ENCODE data around the gene ARL14EPL. TPM values are rescaled to one million over a fixed set of nuclear protein-coding genes. Genes with fewer than 3 reads are reported as not detected.

The ARL14EPL gene
- total RNA-seq, 4 donors from 2014 or later: not detected

DNA sequence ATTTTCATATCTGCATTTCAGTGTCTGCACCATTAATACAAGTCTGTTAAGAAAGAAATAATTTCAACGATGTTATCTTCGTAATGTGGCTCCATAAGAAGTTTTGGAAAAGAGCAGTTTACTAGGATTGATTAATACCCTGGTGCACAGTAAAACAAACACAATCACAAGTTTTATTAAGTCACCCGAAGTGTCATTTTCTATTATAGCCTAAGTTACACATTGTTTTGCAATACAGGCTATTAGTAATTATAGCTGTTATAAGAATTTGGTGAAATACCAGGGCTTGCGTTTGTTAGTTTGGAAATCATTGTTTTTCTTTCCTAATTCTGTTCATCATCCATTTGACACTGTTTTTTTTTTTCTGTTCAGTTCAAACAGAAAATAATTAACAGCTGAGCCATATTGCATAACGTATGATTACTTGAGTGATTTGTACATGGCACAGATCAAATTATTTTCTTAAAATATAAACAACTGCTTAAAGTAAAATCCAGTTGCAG is 39.4 kb upstream of the ARL14EPL start:
- WGBS, 2 donors (ENCODE audit: low coverage in 1 of 2): 49 to 67% methylated on average over 5 of the region's 5 CpGs
- intact Hi-C loops (cut with DNase I; ENCODE audit: low total_unique reads) (no loop called here), in situ Hi-C loops (cut with MboI; ENCODE audit: low pct_ligation_motif_present in 1 of 4, low pct_unique_long_range_greater_than_20kb in 1 of 4, low sequenced_read_pairs in 3 of 4) (no loop called here)
- Histone ChIP-seq H3K27me3 (no peaks in the 10 kb centered on the region), H3K4me1 (no peaks in the 10 kb centered on the region), H3K4me3 (no peak overlapping the region), H3K9me3 (no peaks in the 10 kb centered on the region), H3K27ac (no peak overlapping the region), H3K36me3 (no peaks in the 10 kb centered on the region)
- TF ChIP-seq POLR2AphosphoS5 (IDR thresholded peaks at IDR 0.05) (peak in 1 of 3 donors; percentile 12), EP300 (IDR thresholded peaks at IDR 0.05; ENCODE audit: low read depth) (no peak)
- DNase-seq: no peak

- Histone ChIP-seq H3K27me3 (no peaks in the 10 kb centered on the region), H3K9me3 (no peaks in the 10 kb centered on the region), H3K4me3 (no peak overlapping the region), H3K27ac (no peak overlapping the region), H3K36me3 (no peaks in the 10 kb centered on the region), H3K4me1 (no peaks in the 10 kb centered on the region)
- intact Hi-C loops (cut with DNase I; ENCODE audit: low total_unique reads): no loop called here
- TF ChIP-seq CTCF (IDR thresholded peaks at IDR 0.05) (no peak), EP300 (IDR thresholded peaks at IDR 0.05; ENCODE audit: low read depth) (no peak), POLR2A (IDR thresholded peaks at IDR 0.05) (no peak), POLR2AphosphoS5 (IDR thresholded peaks at IDR 0.05) (no peak)
- in situ Hi-C loops (cut with MboI; ENCODE audit: low pct_ligation_motif_present in 1 of 4, low pct_unique_long_range_greater_than_20kb in 1 of 4, low sequenced_read_pairs in 3 of 4): no loop called here
- WGBS, 2 donors (ENCODE audit: low coverage in 1 of 2): 79 to 82% methylated on average over 5 to 6 of the region's 6 CpGs
- no peak for DNase-seq
Observed at GRCh38 chr5:115995351-115995750, 36.9 kb upstream of the ARL14EPL start.

DNA sequence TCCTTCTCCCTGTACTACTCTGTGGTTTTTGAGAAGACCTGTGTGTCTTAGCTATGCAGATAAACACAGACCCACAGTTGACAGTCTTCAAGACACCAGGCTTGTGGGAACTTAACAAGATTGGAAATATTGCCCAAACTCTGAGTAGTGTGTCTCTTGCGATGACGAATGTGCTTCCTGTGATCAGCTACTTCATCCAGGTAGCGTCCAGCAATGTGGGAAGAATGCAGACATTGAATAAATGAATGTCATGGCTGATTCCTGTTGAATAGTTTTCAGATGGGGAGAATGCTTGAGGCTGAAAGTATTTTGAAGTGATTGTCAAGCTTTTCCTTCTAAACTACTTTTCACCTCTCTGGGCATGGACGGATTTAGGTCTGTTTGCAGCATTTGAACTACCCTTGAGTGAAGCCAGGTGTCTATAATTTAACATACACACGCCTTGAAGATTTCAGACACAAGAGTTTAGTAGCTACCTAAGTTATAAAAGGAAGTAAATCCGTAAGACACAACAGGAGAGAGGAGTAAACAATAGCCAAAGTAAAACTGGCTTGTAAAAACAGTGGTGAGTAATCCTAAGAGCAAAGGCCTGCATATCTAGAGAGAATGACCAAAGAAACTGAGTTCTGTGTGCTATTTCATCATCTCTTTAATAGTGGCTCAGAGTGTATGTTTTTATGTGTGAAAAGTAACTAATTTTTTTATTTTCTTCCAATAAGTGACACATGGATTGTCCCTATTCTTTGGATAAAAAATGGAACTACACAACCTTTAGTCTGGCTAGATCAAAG is 30.0 kb upstream of the ARL14EPL start:
- Histone ChIP-seq H3K4me1 (no peaks in the 10 kb centered on the region), H3K27me3 (no peaks in the 10 kb centered on the region), H3K27ac (no peak overlapping the region), H3K9me3 (no peaks in the 10 kb centered on the region), H3K4me3 (no peak overlapping the region), H3K36me3 (no peaks in the 10 kb centered on the region)
- no peak for TF ChIP-seq EP300 (IDR thresholded peaks at IDR 0.05; ENCODE audit: low read depth)
- no peak for TF ChIP-seq POLR2A (IDR thresholded peaks at IDR 0.05)
- TF ChIP-seq POLR2AphosphoS5 (IDR thresholded peaks at IDR 0.05): no peak
- no peak for TF ChIP-seq CTCF (IDR thresholded peaks at IDR 0.05)
- no peak for DNase-seq
- WGBS, 2 donors (ENCODE audit: low coverage in 1 of 2): 66% methylated on average over 6 of the region's 6 CpGs
- intact Hi-C loops (cut with DNase I; ENCODE audit: low total_unique reads) (no loop called here), in situ Hi-C loops (cut with MboI; ENCODE audit: low pct_ligation_motif_present in 1 of 4, low pct_unique_long_range_greater_than_20kb in 1 of 4, low sequenced_read_pairs in 3 of 4) (no loop called here)

DNA sequence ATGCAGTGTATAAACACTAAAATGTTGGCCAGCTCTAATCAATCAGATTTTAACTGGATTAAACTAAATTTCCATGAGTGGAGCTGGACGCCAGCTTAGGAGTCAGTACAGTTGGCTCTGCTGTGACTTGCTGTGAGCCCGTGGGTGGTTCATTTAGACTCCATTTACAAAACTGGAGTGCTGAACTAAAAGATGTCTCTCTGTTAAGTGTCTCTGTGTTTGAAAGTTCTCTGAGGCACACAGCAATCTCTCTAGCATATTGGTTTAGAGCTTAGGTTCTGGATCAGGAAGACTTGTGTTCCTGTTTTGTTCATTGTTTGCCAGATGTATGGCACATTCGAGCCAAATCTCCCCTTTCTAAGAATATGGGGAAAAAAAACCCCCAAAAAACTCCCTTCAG is 28.0 kb upstream of the ARL14EPL start:
- WGBS, 2 donors (ENCODE audit: low coverage in 1 of 2): 74 to 81% methylated on average over 3 of the region's 3 CpGs
- no peaks in the 10 kb centered on the region for H3K36me3 ChIP-seq
- in situ Hi-C loops (cut with MboI; ENCODE audit: low pct_ligation_motif_present in 1 of 4, low pct_unique_long_range_greater_than_20kb in 1 of 4, low sequenced_read_pairs in 3 of 4): no loop called here
- no peaks in the 10 kb centered on the region for H3K27me3 ChIP-seq
- H3K4me3 ChIP-seq: no peak overlapping the region
- H3K9me3 ChIP-seq: no peaks in the 10 kb centered on the region
- no peak for DNase-seq
- H3K27ac ChIP-seq: no peak overlapping the region
- no peak for TF ChIP-seq EP300 (IDR thresholded peaks at IDR 0.05; ENCODE audit: low read depth)
- no peak for TF ChIP-seq POLR2AphosphoS5 (IDR thresholded peaks at IDR 0.05)
- no peak for TF ChIP-seq CTCF (IDR thresholded peaks at IDR 0.05)
- no peak for TF ChIP-seq POLR2A (IDR thresholded peaks at IDR 0.05)
- H3K4me1 ChIP-seq: no peaks in the 10 kb centered on the region
- intact Hi-C loops (cut with DNase I; ENCODE audit: low total_unique reads): no loop called here

All from transverse colon (tissue), 4 donors.